Large intestine (tissue), 3 donors: ENCODE measurements around the gene RRAS. TPM values are rescaled to one million over a fixed set of nuclear protein-coding genes. Genes with fewer than 3 reads are reported as not detected.
A peak's percentile ranks its signal among the peaks of the same experiment; 100 is the strongest.

Source experiments
- DNase-seq, 2 donors: peaks; one replicate each; pipeline versions ENCODE4 v3.0.0 to v3.0.0-alpha.2; 2013
- H3K27ac ChIP-seq: one replicate; pipeline ENCODE4 v1.5.1; 2013; ENCODE audit warnings: low read length
- H3K27me3 ChIP-seq: 2 replicates; pipeline ENCODE4 v1.6.1; 2013; ENCODE audit warnings: low read length; ENCODE audit not compliant: control insufficient read depth, insufficient read depth
- H3K36me3 ChIP-seq: 2 replicates; pipeline ENCODE4 v1.6.1; 2013; ENCODE audit warnings: low read length; ENCODE audit not compliant: control insufficient read depth, insufficient read depth
- H3K4me1 ChIP-seq: one replicate; pipeline ENCODE4 v1.6.1; 2013; ENCODE audit warnings: low read length; ENCODE audit not compliant: control insufficient read depth, insufficient read depth
- H3K4me3 ChIP-seq: one replicate; pipeline ENCODE4 v1.5.1; 2013; ENCODE audit warnings: low read length
- H3K9me3 ChIP-seq: one replicate; pipeline ENCODE4 v1.6.1; 2013; ENCODE audit warnings: mild to moderate bottlenecking, low read depth, low read length, moderate library complexity; ENCODE audit not compliant: control insufficient read depth
- WGBS: methylation state at CpG from one replicate; pipeline ENCODE4 v1.1.5; 2013; ENCODE audit warnings: low lambda C conversion rate; ENCODE audit not compliant: insufficient coverage; 5-methylcytosine and 5-hydroxymethylcytosine counted together
- polyA plus RNA-seq: library from polyadenylated mRNA; unstranded; fragments of 120-200 nt; gene quantifications from one replicate; pipeline ENCODE4 v1.2.1, GENCODE V29; 2013

The RRAS gene
- polyA plus RNA-seq, 1 donor, result 36.8 TPM

DNA sequence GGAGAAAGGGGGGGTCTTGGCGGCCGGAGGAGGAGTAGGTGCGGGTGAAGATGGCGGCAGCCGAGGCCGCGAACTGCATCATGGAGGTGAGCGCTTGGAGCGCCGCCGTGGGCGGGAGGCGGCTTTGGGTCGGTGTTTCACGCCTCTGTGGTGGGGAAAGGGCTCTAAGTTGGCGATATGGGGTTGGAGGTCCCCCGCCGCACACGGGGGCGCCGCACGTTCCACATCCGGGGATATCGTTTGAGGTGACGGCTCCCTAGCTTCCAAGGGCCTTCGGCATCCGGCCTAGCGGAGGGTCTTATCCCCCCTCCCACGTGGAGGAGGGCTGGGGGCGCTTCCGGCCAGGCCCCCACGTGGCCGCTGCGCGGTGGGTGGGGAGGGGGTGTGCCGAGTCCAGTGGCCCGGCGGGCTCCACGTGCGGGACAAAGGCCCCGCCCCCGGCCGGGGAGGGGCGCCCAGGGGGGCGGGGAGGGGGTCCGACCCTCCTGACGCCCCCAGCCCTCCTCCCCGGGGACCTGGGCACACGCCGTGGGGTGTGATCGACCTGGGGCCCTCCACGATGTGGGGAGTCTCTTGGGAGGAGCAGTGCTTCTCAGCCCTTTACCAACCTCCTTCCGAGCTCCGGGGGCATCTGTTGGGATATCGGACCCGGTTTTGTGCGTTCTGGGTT is 37.4 kb upstream of the RRAS start, which contains the start of gene PRMT1:
TSS of gene PRMT1 (plus strand) at position 41 of the 670 bp plus-strand sequence. CDS start at position 51, 10 bp downstream.
- Histone ChIP-seq H3K4me1 (peaks cover 22% of the 10 kb centered on the region), H3K36me3 (peaks cover 14% of the 10 kb centered on the region), H3K27ac (peak within 1 kb of the TSS; percentile 84), H3K9me3 (peaks cover 3% of the 10 kb centered on the region), H3K27me3 (no peaks in the 10 kb centered on the region), H3K4me3 (peak within 1 kb of the TSS; percentile 79)
- no peak for DNase-seq
- WGBS, result no CpG with 5 or more reads among the region's 57 CpGs

DNA sequence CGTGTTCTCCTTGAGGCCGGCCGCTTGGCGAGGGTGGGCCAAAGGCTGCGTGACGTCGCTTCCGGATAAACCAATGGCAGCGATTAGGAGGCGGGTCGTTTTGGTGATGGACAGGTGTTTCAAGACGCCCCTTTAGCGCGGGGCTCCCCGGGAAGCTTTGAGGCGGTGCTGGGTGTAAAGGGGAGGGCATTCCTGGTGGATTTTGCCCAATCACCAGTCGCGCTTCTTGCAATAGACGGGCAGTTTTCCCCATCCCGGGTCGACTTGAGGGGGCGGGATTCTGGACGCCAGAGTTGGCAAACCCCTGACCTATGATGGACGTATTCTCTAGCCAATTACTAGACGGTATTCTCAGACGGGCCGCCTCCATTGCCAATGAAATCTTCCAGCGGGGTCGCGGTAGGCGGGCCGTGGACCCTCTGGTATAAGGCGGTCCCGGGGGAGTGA is 36.9 kb upstream of the RRAS start:
- peak; percentile 100 for DNase-seq
- Histone ChIP-seq H3K9me3 (peaks cover 1% of the 10 kb centered on the region), H3K27me3 (no peaks in the 10 kb centered on the region), H3K4me3 (peak overlapping the region; percentile 79), H3K36me3 (peaks cover 8% of the 10 kb centered on the region), H3K27ac (peak overlapping the region; percentile 84), H3K4me1 (peaks cover 27% of the 10 kb centered on the region)
- WGBS, result no CpG with 5 or more reads among the region's 34 CpGs

GRCh38 chr19:49676136-49676783 is 36.3 kb upstream of the RRAS start:
- Histone ChIP-seq H3K36me3 (peaks cover 5% of the 10 kb centered on the region), H3K4me1 (peaks cover 28% of the 10 kb centered on the region), H3K27ac (peak overlapping the region; percentile 63), H3K27me3 (no peaks in the 10 kb centered on the region), H3K4me3 (peak overlapping the region; percentile 41), H3K9me3 (no peaks in the 10 kb centered on the region)
- WGBS, result no CpG with 5 or more reads among the region's 27 CpGs
- DNase-seq, result peak in 1 of 2 donors; percentile 83

- peak; percentile 84 to 85 for DNase-seq
- peak overlapping the region; percentile 31 for H3K4me3 ChIP-seq
Observed at GRCh38 chr19:49672131-49672919, 32.4 kb upstream of the RRAS start.

DNA sequence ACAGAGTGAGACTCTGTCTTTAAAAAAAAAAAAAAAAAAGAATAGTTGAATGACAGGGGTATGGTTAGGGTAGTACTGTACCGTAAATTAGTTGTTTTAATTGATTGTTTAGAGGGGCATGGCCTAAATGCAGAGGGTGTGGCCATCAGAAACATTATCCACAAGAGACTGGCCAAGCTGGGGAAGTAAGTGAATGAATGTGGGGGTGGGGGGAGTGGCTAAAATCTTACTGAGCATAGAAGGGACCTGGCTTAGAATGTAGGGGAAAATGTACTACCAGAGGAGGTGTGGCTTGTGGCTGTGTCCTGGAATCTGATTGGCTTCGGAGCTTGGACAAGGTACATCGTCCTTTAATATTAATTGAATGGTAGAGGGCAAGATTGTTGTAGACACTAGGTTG is 29.6 kb upstream of the RRAS start:
- DNase-seq, result no peak
- Histone ChIP-seq H3K36me3 (peaks cover 4% of the 10 kb centered on the region), H3K27me3 (no peaks in the 10 kb centered on the region), H3K27ac (no peak overlapping the region), H3K9me3 (no peaks in the 10 kb centered on the region), H3K4me3 (no peak overlapping the region), H3K4me1 (peaks cover 10% of the 10 kb centered on the region)
- WGBS, result no CpG with 5 or more reads among the region's 3 CpGs

More at GRCh38 chr19:49672131-49672919, 32.4 kb upstream of the RRAS start:
- no peaks in the 10 kb centered on the region for H3K9me3 ChIP-seq
- H3K27me3 ChIP-seq, result no peaks in the 10 kb centered on the region
- H3K36me3 ChIP-seq, result peaks cover 4% of the 10 kb centered on the region
- H3K27ac ChIP-seq, result peak overlapping the region; percentile 67
- H3K4me1 ChIP-seq, result peaks cover 10% of the 10 kb centered on the region
- no CpG with 5 or more reads among the region's 28 CpGs for WGBS

DNA sequence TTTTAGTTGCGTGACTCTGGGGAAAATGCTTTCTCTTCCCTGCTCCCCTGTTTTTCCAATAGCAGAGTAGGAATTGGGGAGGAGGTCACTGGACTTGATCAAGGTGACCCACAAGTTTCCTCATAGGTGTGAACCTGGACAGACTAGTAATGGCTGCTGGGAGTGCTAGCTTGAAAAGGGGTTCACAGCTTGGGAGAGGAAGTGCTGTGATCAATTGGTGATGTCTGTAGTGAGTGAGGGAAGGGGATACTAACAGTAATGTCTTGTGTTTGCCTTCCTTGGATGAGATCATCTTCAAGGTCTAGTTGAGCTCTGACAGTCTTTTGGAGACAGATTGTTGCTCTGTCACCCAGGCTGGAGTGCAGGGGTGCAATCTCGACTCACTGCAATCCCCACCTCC is 27.5 kb upstream of the RRAS start:
- no peaks in the 10 kb centered on the region for H3K27me3 ChIP-seq
- H3K9me3 ChIP-seq, result no peaks in the 10 kb centered on the region
- H3K36me3 ChIP-seq, result peaks cover 12% of the 10 kb centered on the region
- no peak for DNase-seq
- WGBS, result no CpG with 5 or more reads among the region's 2 CpGs
- H3K27ac ChIP-seq, result no peak overlapping the region
- H3K4me3 ChIP-seq, result no peak overlapping the region
- H3K4me1 ChIP-seq, result peaks cover 19% of the 10 kb centered on the region

DNA sequence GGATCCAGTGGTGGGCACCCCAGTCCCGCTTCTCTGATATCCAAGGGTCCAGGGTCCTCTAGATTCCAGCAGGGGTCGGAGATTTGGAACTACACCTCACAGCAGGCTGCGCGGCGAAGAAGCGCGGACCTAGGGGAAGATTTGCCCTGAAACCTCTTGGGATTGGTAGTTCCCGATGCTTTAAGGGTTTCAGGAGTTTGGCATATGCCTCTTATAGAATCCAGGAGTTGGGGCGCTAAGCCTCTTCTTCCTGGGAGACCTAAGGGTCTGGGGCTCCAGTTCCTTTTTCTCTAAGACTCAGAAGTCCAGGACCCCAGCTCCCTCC is 26.1 kb upstream of the RRAS start:
- no peak for DNase-seq
- H3K4me3 ChIP-seq, result peak overlapping the region; percentile 70
- no peak overlapping the region for H3K27ac ChIP-seq
- H3K9me3 ChIP-seq, result no peaks in the 10 kb centered on the region
- peaks cover 26% of the 10 kb centered on the region for H3K36me3 ChIP-seq
- no CpG with 5 or more reads among the region's 9 CpGs for WGBS
- peaks cover 13% of the 10 kb centered on the region for H3K4me1 ChIP-seq
- H3K27me3 ChIP-seq, result no peaks in the 10 kb centered on the region

DNA sequence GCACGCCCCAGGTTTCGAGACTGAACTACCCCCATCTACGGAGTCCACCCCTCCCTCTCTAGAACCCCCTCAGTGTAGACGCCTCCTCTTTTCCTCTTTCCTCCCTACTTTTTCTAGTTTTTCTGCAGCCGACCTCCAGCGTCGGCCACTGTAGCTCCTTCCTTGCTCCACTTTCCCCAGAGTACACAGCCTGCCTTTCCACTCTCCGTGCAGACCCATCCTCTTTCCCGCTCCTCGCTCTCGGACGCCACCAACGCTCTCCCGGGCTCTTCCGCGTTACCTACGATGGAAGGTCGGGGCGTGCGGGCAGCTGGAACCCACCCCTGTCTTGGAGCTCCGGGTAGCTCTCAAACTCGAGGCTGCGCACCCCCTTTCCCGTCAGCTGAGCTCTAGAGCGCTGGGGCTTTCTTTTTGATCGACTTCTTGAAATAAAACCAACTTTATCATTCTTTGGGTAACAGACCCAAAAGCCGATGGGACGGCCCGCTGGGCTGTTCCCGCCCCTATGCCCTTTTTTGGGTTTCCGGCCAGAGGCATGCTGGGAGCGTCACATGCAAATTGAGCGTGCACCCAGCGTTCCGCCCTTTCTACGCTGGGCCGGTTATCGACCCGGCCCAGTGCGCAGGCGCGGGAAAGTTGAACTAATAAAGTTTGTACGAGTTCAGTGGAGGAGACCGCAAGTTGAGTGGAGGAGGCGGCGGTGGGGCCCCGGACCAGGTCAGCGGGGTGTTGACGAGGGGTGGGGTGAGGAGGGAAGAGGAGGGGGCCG is 25.6 kb upstream of the RRAS start, which contains the start of the genes BCL2L12 and IRF3:
TSS of gene BCL2L12 (plus strand) at position 583 of the 769 bp plus-strand sequence. CDS start 760 bp downstream, outside the sequence.
TSS of gene IRF3 (minus strand) at position 507 of the 769 bp plus-strand sequence. CDS start 1,019 bp downstream, outside the sequence.
- H3K27ac ChIP-seq, result peak within 1 kb of the TSS; percentile 92
- DNase-seq, result peak; percentile 98
- peak within 1 kb of the TSS; percentile 70 for H3K4me3 ChIP-seq
- no peaks in the 10 kb centered on the region for H3K9me3 ChIP-seq
- no peaks in the 10 kb centered on the region for H3K27me3 ChIP-seq
- H3K4me1 ChIP-seq, result peaks cover 13% of the 10 kb centered on the region
- H3K36me3 ChIP-seq, result peaks cover 28% of the 10 kb centered on the region
- 0% methylated on average over 4 of the region's 50 CpGs for WGBS

DNA sequence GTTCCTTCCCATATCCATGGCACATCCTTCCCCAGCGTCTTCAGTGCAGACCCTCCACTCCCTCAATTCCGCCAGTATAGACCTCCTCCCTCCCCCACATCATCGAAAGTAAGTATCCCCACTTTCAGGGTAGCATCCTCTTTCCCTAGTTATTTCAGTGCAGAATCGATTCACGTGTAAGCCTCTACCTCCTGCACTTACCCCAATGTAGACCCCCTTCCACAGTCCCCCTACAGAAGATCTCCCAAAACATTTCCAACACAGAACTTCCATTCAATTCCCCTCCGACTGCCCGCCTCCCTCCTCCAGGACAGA is 25.1 kb upstream of the RRAS start:
- Histone ChIP-seq H3K36me3 (peaks cover 31% of the 10 kb centered on the region), H3K27ac (peak overlapping the region; percentile 92), H3K4me1 (peaks cover 13% of the 10 kb centered on the region), H3K4me3 (peak overlapping the region; percentile 70), H3K27me3 (no peaks in the 10 kb centered on the region), H3K9me3 (no peaks in the 10 kb centered on the region)
- no peak for DNase-seq
- no CpG with 5 or more reads among the region's 7 CpGs for WGBS
